K562 (cell line): ENCODE measurements around the gene HNMT. TPM values are rescaled to one million over a fixed set of nuclear protein-coding genes. Genes with fewer than 3 reads are reported as not detected.

Experiments
- CHD7 ChIP-seq: fragments of 200-600 bp; sonication (generic); IDR thresholded peaks from one replicate; pipeline ENCODE4 v1.6.1; 2012; ENCODE audit warnings: mild to moderate bottlenecking, low read depth, low read length, inconsistent platforms
- GTF2E2 ChIP-seq: fragments of 200-800 bp; sonication (Bioruptor generic); IDR thresholded peaks from 2 replicates; pipeline ENCODE4 v1.6.1; 2016; ENCODE audit warnings: missing genetic modification characterization, missing compliant biosample characterization
- RAD51 ChIP-seq: fragments of 450-650 bp; IDR thresholded peaks from 2 replicates; pipeline ENCODE4 v1.7.1; 2016; ENCODE audit warnings: low read depth, mild to moderate bottlenecking, borderline replicate concordance
- SIX5 ChIP-seq, 2 experiments: IDR thresholded peaks; 2 replicates each; pipeline ENCODE4 v1.6.1; 2011; ENCODE audit warnings: low read length in 2 of 2, borderline replicate concordance in 1 of 2, low read depth in 1 of 2, mild to moderate bottlenecking in 1 of 2, moderate library complexity in 1 of 2; ENCODE audit not compliant: insufficient read depth in 1 of 2
- ZNF239 ChIP-seq: fragments of 250-450 bp; sonication (Bioruptor Pico); IDR thresholded peaks from 2 replicates; pipeline ENCODE4 v1.4.0; 2020; ENCODE audit warnings: mild to moderate bottlenecking
- ZNF318 ChIP-seq, 2 experiments: fragments of 450-650 bp; IDR thresholded peaks; 2 replicates each; pipeline ENCODE4 v1.6.1; 2016; ENCODE audit warnings: mild to moderate bottlenecking in 2 of 2, borderline replicate concordance in 1 of 2, low read depth in 1 of 2, moderate library complexity in 1 of 2
- polyA plus RNA-seq, 8 experiments: library from polyadenylated mRNA; depleted of rRNA in 4 of 8; stranded (reverse) in 5 of 8; unstranded in 3 of 8; fragments of >200 nt; fragmentation: Nextera tagmentation in 2 of 8; fragmentation: Illumina TruSeq in 1 of 8; extraction: Ambion mirVana in 2 of 8; extraction: Trizol in 1 of 8; gene quantifications; 2 replicates each; pipeline versions ENCODE4 v1.2.1 to v1.2.3, GENCODE V29; 2011 to 2014; ENCODE audit warnings: inconsistent platforms in 1 of 8, missing spikeins in 1 of 8
- total RNA-seq, 7 experiments: library from RNA; depleted of rRNA in 6 of 7; stranded (reverse); fragments of >200 nt in 6 of 7; fragmentation: Illumina TruSeq in 2 of 7; extraction: Trizol in 2 of 7; gene quantifications; 2 replicates each; pipeline versions ENCODE4 v1.2.1 to v1.2.3, GENCODE V29; 2011 to 2021; ENCODE audit warnings: low replicate concordance in 1 of 7

HNMT gene
- total and polyA plus RNA-seq, 9 of the 15 experiments (the other 6 are each of a cell fraction or from before 2014, with no cell fraction given): 3.1 to 10.9 (median 5.3) TPM

GRCh38 chr2:138018866-138019688 lies 54.8 kb downstream of the HNMT start (continued):
- TF ChIP-seq CHD7 (no peak), GTF2E2 (tag) (no peak), ZNF318 (IDR thresholded peaks at IDR 0.05; ENCODE audit: borderline replicate concordance in 1 of 2, low read depth in 1 of 2) (no peak), ZNF239 (CRISPR knock-in tag) (no peak), RAD51 (no peak), SIX5 (IDR thresholded peaks at IDR 0.05; ENCODE audit: borderline replicate concordance in 1 of 2, insufficient read depth in 1 of 2, low read depth in 1 of 2, low read length in 2 of 2) (no peak)
